Mammary epithelial cell (primary cell): ENCODE measurements around the gene UGGT1.

ENCODE experiments used
- CTCF ChIP-seq, 2 donors: IDR thresholded peaks in 1 of 2; conservative IDR thresholded peaks in 1 of 2; 2 replicates each; pipeline ENCODE4 v1.5.1; 2011 to 2012; ENCODE audit warnings: inconsistent platforms in 2 of 2, low read length in 2 of 2, mild to moderate bottlenecking in 2 of 2, control low read depth in 1 of 2, low read depth in 1 of 2; ENCODE audit not compliant: insufficient read depth in 1 of 2; ENCODE audit errors: extremely low read depth in 1 of 2
- EZH2 ChIP-seq: IDR thresholded peaks from 2 replicates; pipeline ENCODE4 v1.6.1; 2012; ENCODE audit warnings: low read length, inconsistent platforms, borderline replicate concordance

DNA sequence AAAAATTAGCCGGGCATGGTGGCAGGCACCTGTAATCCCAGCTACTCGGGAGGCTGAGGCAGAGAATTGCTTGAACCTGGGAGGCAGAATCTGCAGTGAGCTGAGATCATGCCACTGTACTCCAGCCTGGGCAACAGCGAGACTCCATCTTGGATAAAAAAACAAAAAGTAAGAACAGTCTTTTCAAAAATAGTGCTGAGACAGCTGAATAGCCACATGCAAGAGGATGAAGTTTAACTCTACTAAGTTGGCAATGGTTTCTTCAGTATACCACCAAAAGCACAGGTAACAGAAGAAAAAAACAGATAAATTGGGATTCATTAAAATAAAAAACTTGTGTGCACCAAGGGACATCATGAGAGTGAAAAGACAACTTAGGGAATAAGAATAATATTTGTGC is 115.2 kb downstream of the UGGT1 start:
- TF ChIP-seq EZH2, result no peak
- no peak for TF ChIP-seq CTCF (conservative IDR thresholded peaks at IDR 0.05 in 1 of 2, IDR thresholded peaks at IDR 0.05 in 1 of 2; ENCODE audit: extremely low read depth in 1 of 2, insufficient read depth in 1 of 2, low read depth in 1 of 2, low read length in 2 of 2)
